Motor neuron (in vitro differentiated cells): ENCODE results near the gene GNAO1. TPM values are rescaled to one million over a fixed set of nuclear protein-coding genes. Genes with fewer than 3 reads are reported as not detected.

ENCODE experiments used
- ATAC-seq, 8 experiments: fragments of 200-7000 bp; cut with Tn5 transposase; replicated peaks in 6 of 8; 2 replicates each; pipeline ENCODE4 v1.8.0; 2021; ENCODE audit warnings: mild to moderate bottlenecking in 8 of 8, moderate library complexity in 8 of 8
- H3K27ac ChIP-seq, 2 donors: fragments of 250-450 bp; sonication (Bioruptor Pico); 2 replicates each; pipeline ENCODE4 v1.9.0; 2021; ENCODE audit warnings: antibody characterized with exemption in 2 of 2, mild to moderate bottlenecking in 2 of 2, moderate library complexity in 1 of 2
- H3K4me1 ChIP-seq, 2 donors: fragments of 250-450 bp; sonication (Bioruptor Pico); replicated peaks in 1 of 2; 2 replicates each; pipeline ENCODE4 v1.6.1; 2021; ENCODE audit warnings: antibody characterized with exemption in 2 of 2, mild to moderate bottlenecking in 2 of 2, moderate library complexity in 1 of 2
- H3K4me3 ChIP-seq, 5 donors: fragments of 250-450 bp; sonication (Bioruptor Pico); 2 replicates each; pipeline ENCODE4 v1.9.0; 2021; ENCODE audit warnings: antibody characterized with exemption in 5 of 5, mild to moderate bottlenecking in 5 of 5, moderate library complexity in 4 of 5
- WGBS, 10 experiments: fragments of 450-650 bp; shearing (Covaris generic); methylation state at CpG; one replicate each; pipeline ENCODE4 v1.0.0; 2022; 5-methylcytosine and 5-hydroxymethylcytosine counted together
- in situ Hi-C, 9 experiments: fragments of 400-800 bp; cut with MboI; loops; one replicate each; pipeline ENCODE4 v1.15.0; 2021; ENCODE audit warnings: low sequenced_read_pairs in 9 of 9, low pct_unique_long_range_greater_than_20kb in 2 of 9; ENCODE audit not compliant: unreplicated experiment in 9 of 9
- total RNA-seq, 8 experiments: library from RNA; unstranded; fragments of 300-600 nt; gene quantifications; 2 replicates each; pipeline versions ENCODE4 v1.2.3 to v1.2.4, GENCODE V29; 2022

GNAO1 gene
- total RNA-seq: 10 to 100 TPM in 5 of 8 experiments, 1 to 10 TPM in 3; 1.5 to 80.7 (median 44.8) TPM

DNA sequence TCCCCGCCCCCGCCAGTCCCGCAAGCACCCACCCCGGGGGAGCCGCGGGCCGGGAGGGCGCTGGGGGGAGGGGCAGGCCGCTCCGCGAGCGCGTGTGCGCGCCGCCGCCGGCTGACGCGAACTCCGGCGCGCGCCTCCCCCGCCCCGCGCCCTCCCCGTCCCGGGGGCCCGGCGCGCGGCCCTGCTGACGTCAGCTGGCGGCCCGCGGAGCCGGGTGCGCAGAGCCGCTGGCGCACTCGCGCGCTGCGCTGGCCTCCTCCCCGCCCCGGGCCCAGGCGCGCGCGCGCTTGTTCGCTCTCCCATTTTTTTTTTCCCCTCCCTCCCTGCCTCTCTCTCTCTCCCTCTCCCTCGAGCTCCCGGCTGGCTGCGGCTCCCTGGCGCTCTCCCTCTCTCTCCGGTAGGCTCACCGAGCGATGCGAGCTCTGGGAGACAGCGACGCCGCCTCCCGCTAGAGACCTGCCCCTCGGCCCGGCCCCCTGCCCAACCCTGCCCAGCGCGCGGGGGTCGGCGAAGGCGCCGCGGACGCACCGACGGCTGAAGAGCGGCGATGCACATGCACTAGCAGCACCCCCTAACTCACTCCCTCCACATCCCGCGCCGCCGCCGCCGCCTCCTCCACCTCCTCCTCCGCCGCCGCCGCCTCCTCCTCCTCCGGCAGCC is at the start of gene GNAO1:
Gene GNAO1 (plus strand): TSS at position 334 of the 660 bp plus-strand sequence. CDS start 747 bp downstream, outside the sequence.
- WGBS, 10 experiments: no CpG with 5 or more reads among the region's 91 CpGs
- peaks cover 12 to 33% of the 10 kb centered on the region in 2 donors for H3K4me1 ChIP-seq
- in situ Hi-C loops: no loop called here
- ATAC-seq: peak; percentile 68 to 81 (median 75)
- H3K27ac ChIP-seq: peak within 1 kb of the TSS; percentile 89 to 94
- peak within 1 kb of the TSS; percentile 71 to 86 (median 81) for H3K4me3 ChIP-seq

DNA sequence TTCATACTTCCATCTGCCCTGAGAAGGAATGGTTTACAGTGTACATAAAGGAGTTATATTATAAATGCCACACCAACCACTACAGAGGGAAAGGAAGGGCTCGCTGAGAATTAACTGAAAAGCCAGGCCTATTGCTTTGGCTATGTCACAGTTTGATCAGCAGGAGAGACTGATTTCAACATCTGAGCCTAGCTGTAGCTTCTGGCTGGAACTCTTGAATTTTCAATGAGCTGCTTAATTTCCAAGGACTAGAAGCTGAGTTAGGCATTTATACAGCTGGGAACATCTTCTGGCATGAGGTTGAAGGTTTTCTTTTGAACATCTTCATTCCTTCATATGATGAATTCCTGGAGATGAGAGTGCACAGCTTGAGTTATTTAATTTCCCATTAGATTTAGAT is 47.6 kb upstream of the GNAO1 start:
- H3K27ac ChIP-seq: no peak overlapping the region
- H3K4me3 ChIP-seq: no peak overlapping the region
- no peaks in the 10 kb centered on the region for H3K4me1 ChIP-seq
- 0 to 67% (median 33%) methylated on average over 1 of the region's 1 CpG; no CpG with 5 or more reads in 4 of the 10 experiments for WGBS, 10 experiments
- in situ Hi-C loops: no loop called here
- ATAC-seq: peak in 1 of 8 experiments; percentile 33

DNA sequence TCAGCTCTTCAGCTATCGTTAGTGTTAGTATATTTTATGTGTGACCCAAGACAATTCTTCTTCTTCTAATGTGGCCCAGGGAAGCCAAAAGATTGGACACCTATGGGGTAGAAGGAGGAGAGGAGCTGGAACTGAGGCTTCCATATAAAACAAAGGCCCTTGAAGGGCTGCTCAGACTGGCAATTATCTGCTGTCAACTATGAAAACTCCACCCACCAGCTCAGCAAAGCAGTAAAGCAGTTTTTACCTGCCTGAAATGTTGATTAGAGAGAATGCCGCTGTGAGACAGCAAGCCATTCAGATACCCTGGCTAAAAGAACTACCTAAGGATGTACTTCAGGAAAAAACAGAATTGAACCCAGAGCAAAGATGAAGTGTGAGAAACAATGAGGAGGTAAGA is 45.9 kb upstream of the GNAO1 start:
- in situ Hi-C loops: no loop called here
- H3K4me1 ChIP-seq: no peaks in the 10 kb centered on the region
- H3K4me3 ChIP-seq: no peak overlapping the region
- WGBS, 10 experiments: 0 to 100% (median 85%) methylated on average over 1 to 2 of the region's 2 CpGs; no CpG with 5 or more reads in 1 of the 10 experiments
- no peak for ATAC-seq
- H3K27ac ChIP-seq: no peak overlapping the region

DNA sequence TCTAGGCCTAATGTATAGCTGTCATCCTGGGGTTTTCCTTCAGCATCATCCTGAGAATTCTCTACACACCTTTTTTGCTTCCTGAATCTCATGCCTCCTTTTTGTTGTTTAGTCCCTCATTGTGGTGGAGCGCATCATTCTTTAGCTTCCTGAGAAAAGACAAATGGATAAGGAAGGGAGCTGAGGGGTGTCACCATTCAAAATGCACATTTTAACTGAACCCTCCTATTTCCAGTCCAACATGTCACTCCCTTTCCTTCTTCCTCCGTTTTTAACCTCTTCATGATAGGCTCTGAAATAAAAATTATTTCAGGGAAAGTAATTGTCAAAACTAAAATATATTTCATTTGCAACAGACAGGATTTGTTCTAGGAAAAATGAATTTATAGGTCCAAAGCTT is 39.7 kb upstream of the GNAO1 start:
- in situ Hi-C loops: no loop called here
- peak in 2 of 8 experiments; percentile 54 to 75 for ATAC-seq

DNA sequence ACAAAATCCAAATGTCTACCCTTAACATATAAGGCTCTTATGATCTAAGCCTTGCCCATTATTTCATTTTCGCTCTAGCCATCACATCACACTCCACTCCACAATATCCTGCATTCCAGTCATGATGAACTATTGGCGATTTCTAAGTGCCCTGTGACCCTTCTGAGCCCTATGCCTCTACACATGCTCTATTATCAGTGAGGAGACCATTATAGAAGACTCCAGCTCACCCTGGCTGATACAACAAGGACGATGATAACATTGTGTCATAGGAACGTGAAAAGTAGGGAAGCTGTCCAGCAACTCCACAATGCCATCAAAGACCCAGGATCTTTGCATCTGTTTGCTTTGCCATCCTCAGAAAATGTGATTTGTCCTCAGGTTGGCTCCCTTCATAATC is 29.6 kb upstream of the GNAO1 start:
- 13 to 100% (median 81%) methylated on average over 1 to 4 of the region's 4 CpGs for WGBS, 10 experiments
- H3K4me3 ChIP-seq: no peak overlapping the region
- no peak for ATAC-seq
- H3K4me1 ChIP-seq: no peaks in the 10 kb centered on the region
- in situ Hi-C loops: no loop called here
- no peak overlapping the region for H3K27ac ChIP-seq

More for the DNA sequence above, 39.7 kb upstream of the GNAO1 start:
- WGBS, 10 experiments: 20 to 100% (median 77%) methylated on average over 1 to 2 of the region's 2 CpGs
- H3K4me1 ChIP-seq: no peaks in the 10 kb centered on the region
- H3K4me3 ChIP-seq: no peak overlapping the region
- no peak overlapping the region for H3K27ac ChIP-seq

DNA sequence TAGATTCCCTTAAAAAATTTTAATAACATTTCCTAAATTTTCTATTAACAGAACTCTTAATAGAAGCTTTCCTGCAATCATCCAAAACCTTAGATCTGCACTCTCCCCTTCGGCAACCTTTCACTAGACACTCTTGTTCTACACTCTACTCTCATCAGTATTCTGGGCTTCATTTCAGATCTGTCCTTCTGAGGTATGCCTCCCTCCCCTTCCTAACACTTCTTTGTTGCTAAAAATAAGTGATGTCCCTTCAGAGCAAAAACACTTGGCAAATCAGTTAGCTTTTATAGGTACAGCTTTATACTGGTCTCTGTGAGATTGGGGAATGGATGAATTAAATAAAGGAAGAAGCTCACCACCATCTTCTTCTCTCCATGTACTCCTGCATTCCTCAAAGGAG is 28.2 kb upstream of the GNAO1 start:
- Histone ChIP-seq H3K27ac (no peak overlapping the region), H3K4me3 (no peak overlapping the region), H3K4me1 (no peaks in the 10 kb centered on the region)
- ATAC-seq: no peak
- in situ Hi-C loops: no loop called here
- WGBS, 10 experiments: 0 to 100% (median 71%) methylated on average over 1 of the region's 1 CpG; no CpG with 5 or more reads in 1 of the 10 experiments

DNA sequence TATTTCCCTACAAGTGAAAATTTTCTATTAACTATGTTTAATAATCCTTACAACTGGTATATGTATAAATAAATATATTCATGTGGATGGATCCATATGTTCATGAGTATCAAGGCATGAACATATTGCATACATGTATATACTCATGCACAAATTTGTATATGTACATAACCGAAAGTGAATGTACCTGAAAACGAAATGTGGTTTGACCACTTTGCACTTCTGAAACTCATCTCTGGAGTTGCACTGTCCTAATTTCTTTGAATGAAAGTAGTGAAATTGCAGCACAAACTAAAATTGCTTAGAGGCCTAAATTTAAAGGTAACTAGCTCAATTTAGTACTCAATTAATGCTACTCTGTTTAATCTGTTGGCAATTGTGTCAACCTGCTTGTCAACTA is 27.4 kb upstream of the GNAO1 start:
- ATAC-seq: no peak
- Histone ChIP-seq H3K27ac (no peak overlapping the region), H3K4me3 (no peak overlapping the region), H3K4me1 (no peaks in the 10 kb centered on the region)
- 0 to 92% (median 60%) methylated on average over 1 to 2 of the region's 2 CpGs; no CpG with 5 or more reads in 3 of the 10 experiments for WGBS, 10 experiments
- in situ Hi-C loops: no loop called here

DNA sequence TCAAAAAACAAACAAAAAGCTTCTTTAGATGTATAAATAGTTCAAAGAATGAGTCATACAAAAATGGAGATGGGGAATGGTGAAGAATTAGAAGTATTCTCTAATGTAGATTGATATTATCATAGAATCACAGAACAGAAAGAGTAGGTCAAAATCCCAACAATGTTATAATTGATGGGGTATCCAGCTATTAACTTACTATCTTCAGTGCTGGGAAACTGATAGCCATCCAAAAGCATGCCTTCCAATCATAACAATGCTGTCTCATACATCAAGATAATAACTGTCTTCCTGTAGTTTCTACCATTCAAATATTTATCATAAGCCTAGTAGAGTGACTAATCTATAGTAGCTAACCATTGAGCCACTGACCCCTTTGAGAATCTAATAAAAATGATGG is 26.7 kb upstream of the GNAO1 start:
- Histone ChIP-seq H3K4me1 (no peaks in the 10 kb centered on the region), H3K27ac (no peak overlapping the region), H3K4me3 (no peak overlapping the region)
- in situ Hi-C loops: no loop called here
- no peak for ATAC-seq

DNA sequence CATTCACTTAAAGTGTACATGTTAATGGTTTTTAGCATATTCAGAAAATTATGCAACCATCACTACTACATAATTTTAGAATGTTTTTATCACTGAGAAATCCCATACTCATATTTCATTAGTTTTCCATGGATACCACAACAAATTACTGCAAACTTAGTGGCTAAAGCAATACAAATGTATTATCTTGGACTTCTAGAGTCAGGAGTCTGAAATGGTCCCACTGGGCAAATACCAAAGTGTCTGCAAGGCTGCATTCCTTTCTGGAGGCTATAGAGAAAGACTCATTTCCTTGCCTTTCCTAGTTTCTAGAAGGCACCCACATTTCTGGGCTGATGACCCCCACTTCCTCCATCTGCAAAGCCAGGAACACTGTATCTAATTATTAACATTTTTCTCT is 16.9 kb upstream of the GNAO1 start:
- no peak overlapping the region for H3K27ac ChIP-seq
- H3K4me1 ChIP-seq: no peaks in the 10 kb centered on the region
- ATAC-seq: peak in 3 of 8 experiments; percentile 42 to 69 (median 44)
- no peak overlapping the region for H3K4me3 ChIP-seq
- in situ Hi-C loops: no loop called here

DNA sequence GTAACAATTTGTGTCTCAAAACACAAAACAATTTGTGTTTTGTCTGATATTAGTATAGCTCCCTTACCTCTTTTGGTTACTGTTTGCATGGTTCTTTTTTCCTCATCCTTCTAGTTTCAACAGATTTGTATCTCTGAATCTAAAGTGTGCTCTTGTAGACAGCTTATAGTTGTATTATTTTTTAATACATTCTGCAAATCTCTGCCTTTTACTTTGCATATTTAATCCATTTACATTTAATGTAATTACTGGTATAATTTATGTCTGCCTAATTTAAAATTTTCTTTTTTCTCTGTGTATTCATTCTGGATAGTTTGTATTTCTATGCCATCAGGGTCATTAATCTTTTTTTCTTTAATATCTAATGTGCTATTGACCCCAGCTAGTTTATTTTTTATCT is 9.9 kb upstream of the GNAO1 start:
- H3K4me1 ChIP-seq: peaks cover 0 to 5% of the 10 kb centered on the region in 2 donors
- in situ Hi-C loops: no loop called here
- no peak overlapping the region for H3K4me3 ChIP-seq
- H3K27ac ChIP-seq: no peak overlapping the region
- ATAC-seq: no peak

DNA sequence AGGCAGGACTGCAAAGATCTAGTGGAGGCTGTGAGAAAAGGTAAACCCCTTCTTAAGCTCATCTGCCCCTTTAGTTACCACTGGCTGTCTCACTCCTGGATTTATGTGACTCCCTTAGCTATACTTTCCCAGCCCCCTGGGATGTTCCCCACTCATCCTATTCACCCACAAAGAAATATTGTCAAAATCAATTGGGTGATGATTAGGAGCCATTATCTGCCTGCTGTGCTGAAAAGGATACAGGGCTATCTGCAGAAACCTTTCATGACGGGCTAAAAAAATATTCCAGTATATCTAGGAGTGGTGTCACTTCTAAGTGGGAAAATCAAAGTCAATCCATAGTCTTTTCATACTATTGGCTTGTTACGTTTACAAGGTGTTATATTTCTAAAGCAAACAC is 8.0 kb upstream of the GNAO1 start:
- peaks cover 2 to 5% of the 10 kb centered on the region in 2 donors for H3K4me1 ChIP-seq
- in situ Hi-C loops: no loop called here
- 0 to 93% (median 80%) methylated on average over 1 to 2 of the region's 2 CpGs; no CpG with 5 or more reads in 1 of the 10 experiments for WGBS, 10 experiments

DNA sequence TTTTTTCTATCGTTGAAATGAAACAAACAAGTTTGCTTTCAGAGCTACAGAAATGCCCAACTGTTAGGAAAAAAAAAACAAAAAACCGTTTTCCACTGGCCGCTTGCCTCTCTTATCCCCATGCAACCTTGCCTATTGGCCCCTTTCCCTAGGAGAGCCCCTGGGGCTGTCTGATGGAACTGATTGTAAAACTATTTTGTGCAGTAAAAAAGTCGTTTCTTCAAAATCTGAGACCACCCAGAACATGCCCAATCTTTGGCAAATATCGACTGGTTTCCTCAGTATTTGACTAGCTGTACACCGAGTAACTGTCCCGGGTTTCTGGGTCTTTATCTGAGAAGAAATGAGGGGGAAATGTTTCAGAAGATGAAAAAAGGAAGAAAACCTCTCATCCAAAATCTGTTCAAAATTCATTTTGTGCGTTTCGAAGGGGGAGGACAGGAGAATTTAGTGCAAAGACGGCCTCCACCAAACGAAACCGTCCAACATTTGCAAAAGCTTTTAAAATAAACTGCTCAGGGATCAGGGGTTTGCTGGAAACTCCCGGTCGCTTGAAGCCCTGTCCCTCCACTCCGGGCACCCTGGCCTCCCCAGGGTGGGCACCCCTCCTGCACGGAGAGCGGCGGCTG is 1.1 kb upstream of the GNAO1 start:
- peak overlapping the region; percentile 89 to 94 for H3K27ac ChIP-seq
- ATAC-seq: peak in 1 of 8 experiments; percentile 8
- 2 to 24% (median 14%) methylated on average over 1 to 14 of the region's 18 CpGs for WGBS, 10 experiments
- H3K4me3 ChIP-seq: peak overlapping the region; percentile 71 to 86 (median 81)
- in situ Hi-C loops: no loop called here
- peaks cover 9 to 21% of the 10 kb centered on the region in 2 donors for H3K4me1 ChIP-seq

More for the DNA sequence above, 8.0 kb upstream of the GNAO1 start:
- ATAC-seq: peak in 1 of 8 experiments; percentile 40
- H3K4me3 ChIP-seq: no peak overlapping the region
- H3K27ac ChIP-seq: no peak overlapping the region

DNA sequence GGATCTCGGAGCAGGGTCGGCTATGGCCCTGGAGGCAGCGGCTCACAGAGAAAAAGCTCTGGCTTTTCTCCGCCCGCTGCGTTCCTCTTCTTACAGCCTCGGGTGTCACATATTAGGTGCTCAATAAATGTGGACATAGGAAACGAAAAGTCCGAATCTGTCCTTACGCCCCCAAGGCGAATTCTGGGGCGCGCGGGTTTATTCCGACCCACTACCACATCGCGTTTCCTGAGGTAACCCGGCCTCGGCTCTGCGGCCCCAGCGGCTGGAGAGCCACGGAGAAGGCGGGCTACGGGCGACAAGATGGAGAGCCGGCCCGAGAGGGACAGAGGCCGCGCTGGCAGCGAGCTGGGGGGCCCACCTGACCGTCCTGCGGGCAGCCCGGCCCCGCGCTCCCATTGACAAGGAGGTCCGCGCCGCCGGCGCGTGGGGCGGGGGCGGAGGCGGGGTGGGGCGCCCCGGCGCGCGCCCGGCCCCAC is 573 bp upstream of the GNAO1 start:
- Histone ChIP-seq H3K4me3 (peak overlapping the region; percentile 71 to 86 (median 81)), H3K27ac (peak overlapping the region; percentile 89 to 94), H3K4me1 (peaks cover 12 to 27% of the 10 kb centered on the region in 2 donors)
- in situ Hi-C loops: no loop called here
- 0 to 9% (median 0%) methylated on average over 7 to 11 of the region's 50 CpGs; no CpG with 5 or more reads in 7 of the 10 experiments for WGBS, 10 experiments
- peak in 7 of 8 experiments; percentile 30 to 74 (median 62) for ATAC-seq
